ENCODE data around the gene PCDHGB4. TPM values are rescaled to one million over a fixed set of nuclear protein-coding genes. Genes with fewer than 3 reads are reported as not detected.

The PCDHGB4 gene
- total and polyA plus RNA-seq, 2 of the 8 experiments (the other 6 are each of a cell fraction or from before 2014, with no cell fraction given): 8.0 to 9.1 TPM

DNA sequence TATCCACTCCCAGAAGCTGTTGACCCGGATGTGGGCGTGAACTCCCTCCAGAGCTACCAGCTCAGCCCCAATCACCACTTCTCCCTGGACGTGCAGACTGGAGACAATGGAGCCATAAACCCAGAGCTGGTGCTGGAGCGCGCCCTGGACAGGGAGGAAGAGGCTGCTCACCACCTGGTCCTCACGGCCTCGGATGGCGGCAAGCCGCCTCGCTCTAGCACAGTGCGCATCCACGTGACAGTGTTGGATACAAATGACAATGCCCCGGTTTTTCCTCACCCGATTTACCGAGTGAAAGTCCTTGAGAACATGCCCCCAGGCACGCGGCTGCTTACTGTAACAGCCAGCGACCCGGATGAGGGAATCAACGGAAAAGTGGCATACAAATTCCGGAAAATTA, 5.8 kb downstream of the PCDHGB4 start:
- Histone ChIP-seq H3K79me1 (ENCODE audit: low read depth, low read length) (no peaks in the 10 kb centered on the region), H2BK120ac (replicated peaks; ENCODE audit: low read depth, low read length) (no peak overlapping the region), H3K56ac (replicated peaks; ENCODE audit: insufficient read length, low read depth, low read length) (no peak overlapping the region), H3K9me3 (ENCODE audit: insufficient read depth in 2 of 2, low read depth in 1 of 2, low read length in 1 of 2) (peaks cover 56 to 63% of the 10 kb centered on the region in 2 experiments), H3K14ac (ENCODE audit: insufficient read length) (no peak overlapping the region), H3K4me2 (ENCODE audit: insufficient read depth in 1 of 2, low read depth in 2 of 2, low read length in 2 of 2) (no peak overlapping the region), H2BK12ac (ENCODE audit: low read depth, low read length) (no peak overlapping the region), H3K79me2 (ENCODE audit: control insufficient read depth in 1 of 2, insufficient read depth in 2 of 2, low read length in 2 of 2) (no peaks in the 10 kb centered on the region), H4K8ac (ENCODE audit: extremely low read depth, insufficient read depth, low read length) (no peak overlapping the region; the same call in 1 of the 2 replicates), H3K4ac (replicated peaks; ENCODE audit: insufficient read length, low read depth, low read length) (no peak overlapping the region), H3K27me3 (replicated peaks in 1 of 4; ENCODE audit: control insufficient read depth in 3 of 4, extremely low read depth in 1 of 4, insufficient read depth in 3 of 4, low read length in 3 of 4) (no peaks in the 10 kb centered on the region; a peak in 1 of 7 replicates), H3K18ac (ENCODE audit: extremely low read depth, low read length) (no peak overlapping the region), H2BK5ac (ENCODE audit: low read depth, low read length) (no peak overlapping the region), H4K20me1 (replicated peaks in 1 of 2; ENCODE audit: control insufficient read depth in 1 of 2, insufficient read depth in 2 of 2, low read length in 2 of 2) (no peaks in the 10 kb centered on the region), H3K27ac (ENCODE audit: low read depth, low read length) (no peak overlapping the region), H3K23ac (ENCODE audit: insufficient read length) (no peak overlapping the region), H2BK20ac (ENCODE audit: low read length) (no peak overlapping the region), H3K4me1 (replicated peaks in 1 of 4; ENCODE audit: control insufficient read depth in 3 of 4, insufficient read depth in 4 of 4, low read length in 3 of 4) (no peaks in the 10 kb centered on the region), H3K23me2 (ENCODE audit: low read depth, low read length) (no peaks in the 10 kb centered on the region), H4K91ac (replicated peaks; ENCODE audit: insufficient read length, low read length) (no peak overlapping the region), H2AFZ (ENCODE audit: low read length) (no peak overlapping the region), H3K9ac (replicated peaks in 1 of 4; ENCODE audit: extremely low read depth in 1 of 4, low read depth in 3 of 4, low read length in 3 of 4) (no peak overlapping the region), H4K5ac (ENCODE audit: insufficient read length, low read depth, low read length) (no peak overlapping the region), H3K4me3 (ENCODE audit: extremely low read depth in 1 of 4, insufficient read depth in 2 of 4, low read depth in 3 of 4, low read length in 4 of 4) (no peak overlapping the region), H2BK15ac (ENCODE audit: low read length) (no peak overlapping the region), H2AK5ac (ENCODE audit: low read depth, low read length) (no peak overlapping the region), H3K36me3 (ENCODE audit: control insufficient read depth in 2 of 4, insufficient read depth in 4 of 4, low read length in 3 of 4) (peaks cover 3 to 29% (median 14%) of the 10 kb centered on the region in 4 experiments; a peak in 7 of 8 replicates)
- DNase-seq (ENCODE audit: low read depth in 1 of 2, low spot score in 2 of 2): no peak
- ChIA-PET CTCF (ENCODE audit: partially characterized antibody) (interaction anchor here (0.8 to 8.7 kb wide), 6 partner anchors 10 to 131 kb away, joined by 3 to 68 read pairs (median 6); partner anchors contain the start of genes PCDHGA11, PCDHGA9, PCDHGB6 and PCDHGB7), POLR2A (ENCODE audit: partially characterized antibody) (no interaction called here)
- FAIRE-seq: no peak
- 93% methylated on average over 21 of the region's 21 CpGs; no CpG with 5 or more reads in 1 of the 2 experiments for WGBS, 2 experiments (ENCODE audit: extremely low coverage in 1 of 2, insufficient coverage in 1 of 2, insufficient read length in 1 of 2, insufficient replicate concordance in 2 of 2, low coverage in 1 of 2, low lambda C conversion rate in 2 of 2, missing lambda C conversion rate in 1 of 2)
- TF ChIP-seq EGR1 (IDR thresholded peaks at IDR 0.05; ENCODE audit: borderline replicate concordance, low read depth, low read length): no peak
- TF ChIP-seq, protein P1, sequence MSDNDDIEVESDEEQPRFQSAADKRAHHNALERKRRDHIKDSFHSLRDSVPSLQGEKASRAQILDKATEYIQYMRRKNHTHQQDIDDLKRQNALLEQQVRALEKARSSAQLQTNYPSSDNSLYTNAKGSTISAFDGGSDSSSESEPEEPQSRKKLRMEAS (IDR thresholded peaks at IDR 0.05): no peak
- no peak for TF ChIP-seq YY1 (IDR thresholded peaks at IDR 0.05; ENCODE audit: low read depth, low read length)
- no peak for TF ChIP-seq ATF3 (IDR thresholded peaks at IDR 0.05; ENCODE audit: insufficient read depth, low read depth, low read length)
- no peak for TF ChIP-seq KDM1A (IDR thresholded peaks at IDR 0.05; ENCODE audit: borderline replicate concordance, low read length)
- TF ChIP-seq SIRT6 (IDR thresholded peaks at IDR 0.05; ENCODE audit: low read length): no peak
- no peak for TF ChIP-seq BRCA1 (IDR thresholded peaks at IDR 0.05; ENCODE audit: low read depth, low read length)
- no peak for TF ChIP-seq RNF2 (IDR thresholded peaks at IDR 0.05; ENCODE audit: borderline replicate concordance, low read depth, low read length, missing control alignments, poor library complexity, severe bottlenecking)
- TF ChIP-seq MAFK (IDR thresholded peaks at IDR 0.05; ENCODE audit: low read depth, low read length): no peak
- TF ChIP-seq HDAC2 (IDR thresholded peaks at IDR 0.05; ENCODE audit: borderline replicate concordance in 1 of 2, low read depth in 2 of 2, low read length in 2 of 2): no peak
- no peak for TF ChIP-seq SIN3A (conservative IDR thresholded peaks at IDR 0.05 in 1 of 2, IDR thresholded peaks at IDR 0.05 in 1 of 2; ENCODE audit: low read depth in 1 of 2, low read length in 2 of 2)
- TF ChIP-seq CREB1 (IDR thresholded peaks at IDR 0.05): no peak
- TF ChIP-seq JUN (IDR thresholded peaks at IDR 0.05; ENCODE audit: low read depth, low read length): no peak

All from H1 (cell line).